Prostate gland (tissue), 2 donors: ENCODE measurements around the gene CRB1.

Source experiments
- POLR2AphosphoS5 ChIP-seq: sonication (generic); formaldehyde crosslinking; IDR thresholded peaks from one replicate; pipeline ENCODE4 v1.6.1; 2017; ENCODE audit warnings: antibody characterized with exemption
- TF ChIP-seq, protein P1 (sequence below), 4 experiments: fragments of 200-600 bp in 2 of 4; fragments of 450-650 bp in 2 of 4; sonication (generic) in 2 of 4; IDR thresholded peaks; 1 replicate in 3 of 4; 2 replicates in 1 of 4; pipeline ENCODE4 v1.5.1; 2016 to 2019; ENCODE audit warnings: antibody characterized with exemption in 4 of 4, mild to moderate bottlenecking in 2 of 4, moderate library complexity in 2 of 4

DNA sequence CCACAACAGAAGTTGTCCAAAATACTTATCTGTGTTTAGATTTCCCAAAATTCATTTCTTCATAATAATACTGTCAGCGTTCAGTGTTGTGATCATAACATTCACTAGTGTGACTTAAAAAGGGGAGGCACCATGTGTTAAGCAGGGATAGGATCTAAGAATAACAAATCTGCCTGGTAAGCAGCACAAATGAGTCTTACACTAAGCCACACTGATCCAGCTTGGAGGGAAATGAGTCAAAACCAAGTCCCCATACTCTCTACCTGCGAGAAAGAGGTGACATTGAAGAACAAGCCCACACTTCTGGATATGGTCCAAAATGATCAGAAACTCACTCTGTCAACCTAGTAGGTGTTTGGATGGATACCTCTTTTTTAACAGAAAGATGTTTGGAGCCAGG is 145.5 kb downstream of the CRB1 start:
- TF ChIP-seq, protein P1, sequence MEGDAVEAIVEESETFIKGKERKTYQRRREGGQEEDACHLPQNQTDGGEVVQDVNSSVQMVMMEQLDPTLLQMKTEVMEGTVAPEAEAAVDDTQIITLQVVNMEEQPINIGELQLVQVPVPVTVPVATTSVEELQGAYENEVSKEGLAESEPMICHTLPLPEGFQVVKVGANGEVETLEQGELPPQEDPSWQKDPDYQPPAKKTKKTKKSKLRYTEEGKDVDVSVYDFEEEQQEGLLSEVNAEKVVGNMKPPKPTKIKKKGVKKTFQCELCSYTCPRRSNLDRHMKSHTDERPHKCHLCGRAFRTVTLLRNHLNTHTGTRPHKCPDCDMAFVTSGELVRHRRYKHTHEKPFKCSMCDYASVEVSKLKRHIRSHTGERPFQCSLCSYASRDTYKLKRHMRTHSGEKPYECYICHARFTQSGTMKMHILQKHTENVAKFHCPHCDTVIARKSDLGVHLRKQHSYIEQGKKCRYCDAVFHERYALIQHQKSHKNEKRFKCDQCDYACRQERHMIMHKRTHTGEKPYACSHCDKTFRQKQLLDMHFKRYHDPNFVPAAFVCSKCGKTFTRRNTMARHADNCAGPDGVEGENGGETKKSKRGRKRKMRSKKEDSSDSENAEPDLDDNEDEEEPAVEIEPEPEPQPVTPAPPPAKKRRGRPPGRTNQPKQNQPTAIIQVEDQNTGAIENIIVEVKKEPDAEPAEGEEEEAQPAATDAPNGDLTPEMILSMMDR (IDR thresholded peaks at IDR 0.05): no peak
- TF ChIP-seq POLR2AphosphoS5: no peak
